CMK (cell line): ENCODE data around the gene PLA2G15.
A peak's percentile ranks its signal among the peaks of the same experiment; 100 is the strongest.

Experiments
- DNase-seq: peaks from one replicate; pipeline ENCODE4 v3.0.0-alpha.2; 2010; ENCODE audit warnings: low read depth

Gene PLA2G15

GRCh38 chr16:68253721-68254120 is 8.5 kb downstream of the PLA2G15 start:
- DNase-seq, result no peak

DNA sequence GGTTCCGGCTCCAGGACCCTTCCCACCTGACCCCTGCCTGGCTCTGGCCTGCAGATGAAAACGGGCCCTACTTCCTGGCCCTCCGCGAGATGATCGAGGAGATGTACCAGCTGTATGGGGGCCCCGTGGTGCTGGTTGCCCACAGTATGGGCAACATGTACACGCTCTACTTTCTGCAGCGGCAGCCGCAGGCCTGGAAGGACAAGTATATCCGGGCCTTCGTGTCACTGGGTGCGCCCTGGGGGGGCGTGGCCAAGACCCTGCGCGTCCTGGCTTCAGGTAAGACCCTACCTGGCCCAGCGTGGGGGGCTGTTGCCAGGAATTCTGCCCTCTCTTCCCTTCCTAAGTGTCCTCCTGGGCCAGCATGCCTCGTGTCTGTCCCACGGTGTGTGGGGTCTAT is 10.5 kb downstream of the PLA2G15 start:
- DNase-seq, result no peak

DNA sequence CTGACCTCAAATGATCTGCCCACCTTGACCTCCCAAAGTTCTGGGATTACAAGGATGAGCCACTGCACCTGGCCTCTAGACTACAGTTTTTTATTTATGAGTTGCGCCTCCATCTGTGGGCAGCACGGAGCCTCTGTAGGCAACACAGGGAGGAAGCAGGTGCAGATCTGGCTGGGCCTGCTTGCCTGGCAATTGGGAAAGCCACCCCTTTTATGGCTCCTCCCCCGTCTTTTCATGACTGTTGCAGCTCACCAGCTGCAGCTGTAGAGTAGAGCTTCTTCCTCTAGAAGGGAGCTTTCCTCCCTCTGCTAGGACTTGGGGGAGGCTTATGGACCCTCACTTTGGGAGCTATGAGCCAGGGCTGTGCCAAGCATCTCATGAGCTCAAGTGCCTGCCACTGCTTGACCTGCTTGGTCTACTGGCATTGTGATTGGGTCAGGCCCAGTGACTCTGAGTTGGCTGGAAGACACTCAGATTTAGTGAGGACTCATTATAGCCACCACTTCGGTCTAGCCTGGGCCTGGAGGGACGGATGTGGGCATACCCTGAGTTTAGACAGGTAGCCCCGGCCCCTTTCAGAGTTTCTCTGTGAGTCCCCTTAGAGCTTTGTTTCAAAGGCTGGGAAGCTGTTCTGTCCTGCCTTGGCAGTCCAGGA is 12.2 kb downstream of the PLA2G15 start:
- no peak for DNase-seq

- no peak for DNase-seq
Observed at GRCh38 chr16:68257906-68258800, 13.0 kb downstream of the PLA2G15 start.

GRCh38 chr16:68259007-68259825 is 14.0 kb downstream of the PLA2G15 start:
- DNase-seq, result no peak

DNA sequence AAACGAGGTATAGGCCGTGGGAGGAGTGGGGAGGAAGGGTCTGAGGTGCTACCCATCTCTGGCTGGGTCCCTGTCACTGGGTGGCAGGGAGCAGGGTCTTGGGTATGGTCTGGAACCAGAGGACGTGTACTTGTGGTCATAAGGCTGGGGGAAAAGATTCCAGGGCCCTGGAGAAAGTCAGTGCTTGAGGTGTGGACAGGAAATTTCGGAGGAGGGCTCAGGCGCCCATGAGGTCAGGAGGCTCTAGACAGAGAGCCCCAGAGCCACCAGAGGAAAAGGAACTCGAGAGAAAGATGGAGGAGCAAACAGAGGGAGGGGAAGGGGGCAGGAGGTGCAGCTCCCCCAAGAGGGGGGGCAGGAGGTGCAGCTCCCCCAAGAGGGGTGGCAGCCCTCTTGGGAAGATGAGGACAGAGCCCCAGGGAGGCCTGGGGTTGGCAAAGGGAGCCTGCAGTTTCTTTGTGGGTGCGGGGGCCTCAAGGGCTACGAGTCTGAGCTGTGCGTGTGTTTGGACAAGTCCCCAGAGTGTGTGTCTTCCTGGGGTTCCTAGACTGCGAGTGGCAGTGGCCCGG is 18.5 kb downstream of the PLA2G15 start:
- DNase-seq, result no peak

GRCh38 chr16:68264128-68265077 is 19.2 kb downstream of the PLA2G15 start, which contains the start of gene SLC7A6:
SLC7A6 (plus strand) TSS chr16:68264526; CDS start chr16:68274727, 10,201 bp downstream.
- DNase-seq, result peak; percentile 63

DNA sequence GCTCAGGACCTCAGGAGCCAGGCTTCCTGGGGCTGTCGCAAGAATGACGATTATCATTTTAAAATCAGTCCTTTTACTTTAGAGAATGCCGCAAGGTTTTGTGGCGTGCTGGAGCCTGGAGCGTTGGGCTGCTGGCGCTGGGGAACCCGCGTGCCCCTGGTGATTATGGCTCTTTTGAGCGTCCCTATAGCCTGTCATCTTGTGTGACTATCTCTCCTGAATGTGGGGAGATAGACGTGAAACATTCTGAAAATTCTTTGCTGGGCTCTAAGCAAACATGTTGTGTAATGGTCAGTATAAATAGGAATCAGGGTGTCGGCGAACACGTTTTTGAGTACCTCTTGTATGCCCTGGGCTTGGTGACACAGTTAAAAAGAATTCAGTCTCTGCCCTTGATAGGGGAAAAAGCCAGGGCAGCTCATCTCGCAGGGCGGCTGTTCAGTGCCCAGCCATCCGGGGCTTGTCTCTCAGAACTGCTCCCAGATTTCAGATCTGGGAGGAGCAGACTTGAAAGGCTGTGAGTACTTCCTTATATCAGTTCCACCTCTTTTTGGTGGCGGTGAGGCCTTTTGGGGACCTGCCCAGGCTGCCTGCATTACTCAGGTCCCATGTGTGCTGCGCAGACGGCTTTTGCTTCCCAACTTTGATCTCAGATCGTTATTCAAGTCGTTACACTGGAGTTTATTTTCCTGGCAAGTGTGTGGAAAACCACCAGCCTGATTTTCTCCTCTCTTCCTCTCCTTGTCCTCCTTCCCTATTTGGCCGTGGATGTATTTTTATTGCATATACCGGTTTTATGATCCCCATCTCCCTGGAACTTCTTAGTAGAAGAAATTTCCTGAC is 20.1 kb downstream of the PLA2G15 start:
- peak; percentile 52 for DNase-seq

- DNase-seq, result no peak
Observed at GRCh38 chr16:68267612-68268405, 22.6 kb downstream of the PLA2G15 start.

GRCh38 chr16:68269793-68270192 is 24.6 kb downstream of the PLA2G15 start:
- DNase-seq, result no peak

- no peak for DNase-seq
Observed at GRCh38 chr16:68270353-68270752, 25.2 kb downstream of the PLA2G15 start.

- DNase-seq, result no peak
Observed at GRCh38 chr16:68272507-68273209, 27.5 kb downstream of the PLA2G15 start.

GRCh38 chr16:68273459-68273858 is 28.3 kb downstream of the PLA2G15 start:
- DNase-seq, result no peak

- DNase-seq, result no peak
Observed at GRCh38 chr16:68273896-68274295, 28.7 kb downstream of the PLA2G15 start.

DNA sequence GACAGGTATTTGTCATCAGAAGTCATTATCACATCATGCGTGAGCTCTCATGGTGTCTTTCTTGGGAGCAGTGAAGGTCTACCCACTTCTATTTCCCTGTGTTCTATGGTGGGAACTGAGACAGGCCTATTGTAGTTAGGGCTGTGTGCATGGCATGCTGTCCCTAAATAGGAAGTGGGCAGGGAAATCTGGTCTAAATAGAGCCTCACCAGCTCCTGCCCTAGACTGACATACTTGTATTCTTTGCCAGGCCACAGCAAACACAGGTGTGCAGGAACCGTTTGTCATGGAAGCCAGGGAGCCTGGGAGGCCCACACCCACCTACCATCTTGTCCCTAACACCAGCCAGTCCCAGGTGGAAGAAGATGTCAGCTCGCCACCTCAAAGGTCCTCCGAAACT is 29.3 kb downstream of the PLA2G15 start:
- no peak for DNase-seq

DNA sequence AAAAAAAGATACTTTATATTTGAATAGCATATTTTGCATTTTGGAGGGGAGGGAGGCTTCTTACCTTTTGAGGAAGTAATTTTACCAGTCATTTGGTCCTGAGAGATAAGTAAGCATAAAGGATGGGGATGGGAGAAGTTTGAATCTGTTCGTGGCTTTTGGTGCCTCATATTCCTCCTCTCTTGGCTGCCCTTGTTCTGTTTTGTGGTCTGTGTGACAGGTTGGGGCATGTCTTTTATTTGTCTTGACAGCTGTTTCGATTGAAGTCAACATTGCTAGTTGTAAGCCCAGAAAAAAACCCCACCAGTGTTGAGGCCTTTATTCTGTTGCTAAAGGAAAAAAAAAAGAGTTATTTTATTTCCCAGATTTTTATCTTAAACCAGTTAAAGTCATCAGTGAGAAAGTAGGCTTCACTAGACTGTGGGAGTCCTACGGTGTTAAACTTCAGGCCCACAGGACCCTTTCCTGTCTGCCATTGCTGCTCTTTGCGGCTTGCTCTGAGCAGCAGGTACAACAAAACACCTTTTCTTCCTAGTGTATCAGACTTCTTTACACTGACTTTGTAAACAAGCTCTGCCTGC is 30.5 kb downstream of the PLA2G15 start:
- no peak for DNase-seq

DNA sequence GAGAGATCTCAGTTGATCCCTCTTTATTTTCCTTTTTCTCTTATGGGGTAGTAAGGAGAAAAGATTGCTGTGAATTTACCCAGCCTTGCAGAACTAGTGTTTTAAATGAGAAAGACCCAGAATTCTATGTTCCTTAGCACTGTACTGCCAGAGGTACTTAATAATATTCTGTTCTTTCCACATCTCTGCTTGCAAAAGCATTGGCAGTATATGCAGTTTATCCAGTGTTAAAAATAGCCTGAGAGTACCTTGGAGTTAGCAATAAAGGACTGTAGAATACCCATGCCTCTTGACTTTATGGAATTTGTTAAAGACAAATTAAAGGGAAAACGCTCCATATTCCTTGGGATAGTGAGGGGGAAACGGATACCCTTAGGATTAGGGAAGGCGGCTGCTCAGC is 31.1 kb downstream of the PLA2G15 start:
- DNase-seq, result no peak
